HepG2 (cell line): ENCODE measurements around the gene SRSF10. TPM values are rescaled to one million over a fixed set of nuclear protein-coding genes. Genes with fewer than 3 reads are reported as not detected.

ENCODE experiments used
- AGO1 ChIP-seq: fragments of 200-400 bp; formaldehyde crosslinking; IDR thresholded peaks from 2 replicates; pipeline ENCODE4 v1.6.1; 2017; ENCODE audit warnings: mild to moderate bottlenecking, low read depth, low read length, moderate library complexity; ENCODE audit not compliant: poor library complexity, severe bottlenecking
- ATM ChIP-seq: fragments of 450-650 bp; IDR thresholded peaks from 2 replicates; pipeline ENCODE4 v1.7.1; 2017; ENCODE audit warnings: mild to moderate bottlenecking, borderline replicate concordance
- HES4 ChIP-seq: sonication (generic); formaldehyde crosslinking; IDR thresholded peaks from 2 replicates; pipeline ENCODE4 v1.9.0; 2021; ENCODE audit warnings: mild to moderate bottlenecking, missing genetic modification reagents, borderline replicate concordance
- MEIS2 ChIP-seq: sonication (generic); formaldehyde crosslinking; IDR thresholded peaks from 2 replicates; pipeline ENCODE4 v1.9.0; 2021; ENCODE audit warnings: mild to moderate bottlenecking, missing genetic modification reagents
- NR2F1 ChIP-seq, 2 experiments: fragments of 450-650 bp in 1 of 2; formaldehyde crosslinking in 1 of 2; IDR thresholded peaks; 2 replicates each; pipeline versions ENCODE4 v1.5.0 to v1.6.1; 2016 to 2020; ENCODE audit warnings: mild to moderate bottlenecking in 1 of 2, missing compliant biosample characterization in 1 of 2, missing genetic modification reagents in 1 of 2, moderate library complexity in 1 of 2
- ONECUT2 ChIP-seq: sonication (generic); formaldehyde crosslinking; IDR thresholded peaks from 2 replicates; pipeline ENCODE4 v1.4.0; 2020; ENCODE audit warnings: missing genetic modification reagents
- RBAK ChIP-seq: sonication (generic); formaldehyde crosslinking; IDR thresholded peaks from 2 replicates; pipeline ENCODE4 v1.5.1; 2020; ENCODE audit warnings: mild to moderate bottlenecking, missing genetic modification reagents
- SUZ12 ChIP-seq: fragments of 150-350 bp; IDR thresholded peaks from 2 replicates; pipeline ENCODE4 v1.6.1; 2014; ENCODE audit warnings: low read depth, low read length
- ZBTB42 ChIP-seq: sonication (generic); formaldehyde crosslinking; IDR thresholded peaks from 2 replicates; pipeline ENCODE4 v1.5.0; 2020; ENCODE audit warnings: mild to moderate bottlenecking, missing genetic modification reagents
- ZHX2 ChIP-seq, 2 experiments: sonication (generic) in 1 of 2; formaldehyde crosslinking in 1 of 2; IDR thresholded peaks; 2 replicates each; pipeline versions ENCODE4 v1.6.1 to v1.9.0; 2014 to 2022; ENCODE audit warnings: antibody characterized with exemption in 1 of 2, borderline replicate concordance in 1 of 2, inconsistent platforms in 1 of 2, low read depth in 1 of 2, missing genetic modification reagents in 1 of 2
- ZNF512B ChIP-seq: sonication (generic); formaldehyde crosslinking; IDR thresholded peaks from 2 replicates; pipeline ENCODE4 v1.5.1; 2020; ENCODE audit warnings: missing genetic modification reagents, mild to moderate bottlenecking, borderline replicate concordance
- ZNF569 ChIP-seq: sonication (generic); formaldehyde crosslinking; IDR thresholded peaks from 2 replicates; pipeline ENCODE4 v1.5.0; 2020; ENCODE audit warnings: mild to moderate bottlenecking, missing genetic modification reagents, moderate library complexity, borderline replicate concordance
- polyA plus RNA-seq, 8 experiments: library from polyadenylated mRNA; depleted of rRNA in 3 of 8; stranded (reverse) in 7 of 8; unstranded in 1 of 8; fragments of >200 nt; fragmentation: Illumina TruSeq in 4 of 8; extraction: Trizol in 4 of 8; gene quantifications; 2 replicates each; pipeline versions ENCODE4 v1.2.1 to v1.2.3, GENCODE V29; 2011 to 2016; ENCODE audit warnings: low read depth in 4 of 8, missing spikeins in 1 of 8, mixed read lengths in 1 of 8; ENCODE audit not compliant: insufficient read depth in 1 of 8
- total RNA-seq, 5 experiments: library from RNA; depleted of rRNA; stranded (reverse); fragments of >200 nt; fragmentation: Illumina TruSeq; extraction: Trizol; gene quantifications; 2 replicates each; pipeline ENCODE4 v1.2.3, GENCODE V29; 2016; ENCODE audit warnings: low read depth in 1 of 5
- TF ChIP-seq, protein P1 (sequence below): sonication (generic); formaldehyde crosslinking; conservative IDR thresholded peaks from 2 replicates; pipeline ENCODE4 v1.8.0; 2022; ENCODE audit warnings: low read depth, missing genetic modification reagents
- TF ChIP-seq, protein P2 (sequence below): sonication (generic); formaldehyde crosslinking; IDR thresholded peaks from 2 replicates; pipeline ENCODE4 v1.5.1; 2020; ENCODE audit warnings: missing genetic modification reagents, mild to moderate bottlenecking, borderline replicate concordance

SRSF10 gene
- total and polyA plus RNA-seq, 2 of the 13 experiments (the other 11 are each of a cell fraction or from before 2014, with no cell fraction given) = 126 to 186 TPM

- TF ChIP-seq, protein P1, sequence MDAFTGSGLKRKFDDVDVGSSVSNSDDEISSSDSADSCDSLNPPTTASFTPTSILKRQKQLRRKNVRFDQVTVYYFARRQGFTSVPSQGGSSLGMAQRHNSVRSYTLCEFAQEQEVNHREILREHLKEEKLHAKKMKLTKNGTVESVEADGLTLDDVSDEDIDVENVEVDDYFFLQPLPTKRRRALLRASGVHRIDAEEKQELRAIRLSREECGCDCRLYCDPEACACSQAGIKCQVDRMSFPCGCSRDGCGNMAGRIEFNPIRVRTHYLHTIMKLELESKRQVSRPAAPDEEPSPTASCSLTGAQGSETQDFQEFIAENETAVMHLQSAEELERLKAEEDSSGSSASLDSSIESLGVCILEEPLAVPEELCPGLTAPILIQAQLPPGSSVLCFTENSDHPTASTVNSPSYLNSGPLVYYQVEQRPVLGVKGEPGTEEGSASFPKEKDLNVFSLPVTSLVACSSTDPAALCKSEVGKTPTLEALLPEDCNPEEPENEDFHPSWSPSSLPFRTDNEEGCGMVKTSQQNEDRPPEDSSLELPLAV (CRISPR knock-in tag) = no peak
- TF ChIP-seq NR2F1 (CRISPR knock-in tag; IDR thresholded peaks at IDR 0.05) (no peak), AGO1 (no peak), ATM (no peak), MEIS2 (CRISPR knock-in tag) (no peak), SUZ12 (no peak), ZBTB42 (CRISPR knock-in tag) (0 out of 2 replicates have a peak, but pooled peaks have one; percentile 54), ZNF512B (CRISPR knock-in tag) (no peak), HES4 (CRISPR knock-in tag) (no peak), ZNF569 (CRISPR knock-in tag) (no peak), ONECUT2 (no peak), RBAK (CRISPR knock-in tag) (no peak), ZHX2 (IDR thresholded peaks at IDR 0.05; ENCODE audit: low read depth) (no peak), ZHX2 (CRISPR knock-in tag; IDR thresholded peaks at IDR 0.05; ENCODE audit: borderline replicate concordance) (no peak)
- TF ChIP-seq, protein P2, sequence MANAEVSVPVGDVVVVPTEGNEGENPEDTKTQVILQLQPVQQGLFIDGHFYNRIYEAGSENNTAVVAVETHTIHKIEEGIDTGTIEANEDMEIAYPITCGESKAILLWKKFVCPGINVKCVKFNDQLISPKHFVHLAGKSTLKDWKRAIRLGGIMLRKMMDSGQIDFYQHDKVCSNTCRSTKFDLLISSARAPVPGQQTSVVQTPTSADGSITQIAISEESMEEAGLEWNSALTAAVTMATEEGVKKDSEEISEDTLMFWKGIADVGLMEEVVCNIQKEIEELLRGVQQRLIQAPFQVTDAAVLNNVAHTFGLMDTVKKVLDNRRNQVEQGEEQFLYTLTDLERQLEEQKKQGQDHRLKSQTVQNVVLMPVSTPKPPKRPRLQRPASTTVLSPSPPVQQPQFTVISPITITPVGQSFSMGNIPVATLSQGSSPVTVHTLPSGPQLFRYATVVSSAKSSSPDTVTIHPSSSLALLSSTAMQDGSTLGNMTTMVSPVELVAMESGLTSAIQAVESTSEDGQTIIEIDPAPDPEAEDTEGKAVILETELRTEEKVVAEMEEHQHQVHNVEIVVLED (CRISPR knock-in tag) = no peak; the same call in 1 of the 2 replicates
Observed at GRCh38 chr1:24022581-24023361, 42.6 kb upstream of the SRSF10 start (continued).
